ENCODE results near the gene RNASE11.
"Not testable (repeated sequence)": the region's sequence is repeated elsewhere in the genome, so short reads cannot be mapped to it uniquely, and the experiment has no call there.

Gene RNASE11

GRCh38 chr14:20614038-20614840, 26.4 kb upstream of the RNASE11 start:
- no peak for DNase-seq (ENCODE audit: low spot score)

- peak; percentile 97 for DNase-seq (ENCODE audit: low spot score)
These were observed 25.6 kb upstream of the RNASE11 start for GRCh38 chr14:20613094-20614037.

- no peak for DNase-seq (ENCODE audit: low spot score)
These were observed 24.6 kb upstream of the RNASE11 start for GRCh38 chr14:20612403-20612802.

GRCh38 chr14:20611277-20611676, 23.5 kb upstream of the RNASE11 start:
- no peak for DNase-seq (ENCODE audit: low spot score)

- peak; percentile 90 for DNase-seq (ENCODE audit: low spot score)
These were observed 22.4 kb upstream of the RNASE11 start for GRCh38 chr14:20610002-20610765.

- DNase-seq (ENCODE audit: low spot score): peak; percentile 93
These were observed 21.6 kb upstream of the RNASE11 start for GRCh38 chr14:20609215-20610001.

- DNase-seq (ENCODE audit: low spot score): no peak
These were observed 20.7 kb upstream of the RNASE11 start for GRCh38 chr14:20608383-20609110.

- DNase-seq (ENCODE audit: low spot score): no peak
These were observed 19.8 kb upstream of the RNASE11 start for GRCh38 chr14:20607617-20608016.

GRCh38 chr14:20606902-20607242, 19.1 kb upstream of the RNASE11 start:
- DNase-seq (ENCODE audit: low spot score): no peak

- peak; percentile 52 for DNase-seq (ENCODE audit: low spot score)
These were observed 18.5 kb upstream of the RNASE11 start for GRCh38 chr14:20606190-20606901.

- DNase-seq (ENCODE audit: low spot score): no peak
These were observed 16.3 kb upstream of the RNASE11 start for GRCh38 chr14:20603813-20604690.

- no peak for DNase-seq (ENCODE audit: low spot score)
These were observed 14.8 kb upstream of the RNASE11 start for GRCh38 chr14:20602583-20602982.

GRCh38 chr14:20601522-20601921, 13.7 kb upstream of the RNASE11 start:
- DNase-seq (ENCODE audit: low spot score): no peak

GRCh38 chr14:20597108-20597507, 9.3 kb upstream of the RNASE11 start:
- DNase-seq (ENCODE audit: low spot score): no peak

GRCh38 chr14:20595726-20596125, 7.9 kb upstream of the RNASE11 start:
- DNase-seq (ENCODE audit: low spot score): not testable (repeated sequence)

GRCh38 chr14:20592574-20592973, 4.8 kb upstream of the RNASE11 start:
- DNase-seq (ENCODE audit: low spot score): no peak

GRCh38 chr14:20591235-20591634, 3.4 kb upstream of the RNASE11 start, which contains the start of gene RNASE12:
Gene RNASE12, minus strand, starts transcription at chr14:20591376. Its CDS starts 653 bp downstream, at chr14:20590723.
- no peak for DNase-seq (ENCODE audit: low spot score)

GRCh38 chr14:20583908-20584307, 3.9 kb downstream of the RNASE11 start:
- DNase-seq (ENCODE audit: low spot score): no peak

GRCh38 chr14:20583142-20583541, 4.7 kb downstream of the RNASE11 start:
- DNase-seq (ENCODE audit: low spot score): no peak

Measured in cerebellar cortex (tissue), 1 donor.